Transverse colon (tissue), 4 donors: ENCODE measurements around the gene ITGA8. TPM values are rescaled to one million over a fixed set of nuclear protein-coding genes. Genes with fewer than 3 reads are reported as not detected.

Experiments
- DNase-seq: peaks from one replicate; pipeline ENCODE4 v3.0.0-alpha.2; 2019
- H3K27ac ChIP-seq, 4 donors: fragments of 200-600 bp; sonication (generic); 2 replicates each; pipeline ENCODE4 v1.5.1; 2016 to 2018; ENCODE audit warnings: inconsistent platforms in 4 of 4
- H3K27me3 ChIP-seq: fragments of 200-600 bp; sonication (generic); 2 replicates; pipeline ENCODE4 v1.5.1; 2017; ENCODE audit warnings: inconsistent platforms
- H3K36me3 ChIP-seq, 4 donors: fragments of 200-600 bp; sonication (generic); 2 replicates each; pipeline ENCODE4 v1.5.1; 2017 to 2019; ENCODE audit warnings: inconsistent platforms in 4 of 4
- H3K4me1 ChIP-seq, 4 donors: fragments of 200-600 bp; sonication (generic); 2 replicates each; pipeline ENCODE4 v1.5.1; 2017 to 2020; ENCODE audit warnings: inconsistent platforms in 4 of 4
- H3K4me3 ChIP-seq, 4 donors: fragments of 200-600 bp; sonication (generic); 1 replicate in 1 of 4; 2 replicates in 3 of 4; pipeline versions ENCODE4 v1.5.1 to v1.6.1; 2017 to 2019; ENCODE audit warnings: inconsistent platforms in 4 of 4
- H3K9me3 ChIP-seq, 2 donors: fragments of 200-600 bp; sonication (generic); 2 replicates each; pipeline ENCODE4 v1.5.1; 2017 to 2019; ENCODE audit warnings: inconsistent platforms in 2 of 2
- EP300 ChIP-seq: sonication (generic); formaldehyde crosslinking; IDR thresholded peaks from one replicate; pipeline ENCODE4 v1.6.1; 2017; ENCODE audit warnings: antibody characterized with exemption, low read depth
- POLR2A ChIP-seq: fragments of 450-650 bp; IDR thresholded peaks from one replicate; pipeline ENCODE4 v1.6.1; 2016; ENCODE audit warnings: antibody characterized with exemption, mild to moderate bottlenecking, moderate library complexity
- POLR2AphosphoS5 ChIP-seq, 3 donors: sonication (generic); formaldehyde crosslinking; IDR thresholded peaks; one replicate each; pipeline ENCODE4 v1.6.1; 2016; ENCODE audit warnings: antibody characterized with exemption in 3 of 3
- WGBS, 2 donors: methylation state at CpG; one replicate each; pipeline ENCODE4 v1.1.5; 2018; ENCODE audit warnings: low coverage in 1 of 2; 5-methylcytosine and 5-hydroxymethylcytosine counted together
- in situ Hi-C, 4 donors: fragments of 200-750 bp; cut with MboI; loops; one replicate each; pipeline versions ENCODE4 v1.15.0 to v1.15.1; 2017; ENCODE audit warnings: low sequenced_read_pairs in 3 of 4, low pct_ligation_motif_present in 1 of 4, low pct_unique_long_range_greater_than_20kb in 1 of 4
- intact Hi-C: fragments of 100-400 bp; cut with DNase I; formaldehyde crosslinking; loops from one replicate; pipeline ENCODE4 v1.15.1; 2023; ENCODE audit warnings: low total_unique reads
- total RNA-seq, 4 donors: library from RNA; depleted of rRNA; stranded (reverse); fragments of >200 nt; gene quantifications; one replicate each; pipeline ENCODE4 v1.1.0, GENCODE V29; 2016
- TF ChIP-seq, protein P1 (sequence below), 5 experiments: fragments of 200-600 bp in 3 of 5; fragments of 450-650 bp in 2 of 5; sonication (generic) in 3 of 5; IDR thresholded peaks; 1 replicate in 2 of 5; 2 replicates in 3 of 5; pipeline ENCODE4 v1.5.1; 2016 to 2017; ENCODE audit warnings: antibody characterized with exemption in 5 of 5, inconsistent platforms in 3 of 5, mild to moderate bottlenecking in 2 of 5, moderate library complexity in 1 of 5

ITGA8 gene
- total RNA-seq, 4 donors from 2014 or later = 1.4 to 4.9 (median 3.3) TPM; not detected in 1

- 89 to 96% methylated on average over 2 of the region's 2 CpGs for WGBS, 2 donors
- in situ Hi-C loops = no loop called here
- TF ChIP-seq POLR2AphosphoS5 (IDR thresholded peaks at IDR 0.05) (no peak), EP300 (no peak), POLR2A (no peak)
- TF ChIP-seq, protein P1, sequence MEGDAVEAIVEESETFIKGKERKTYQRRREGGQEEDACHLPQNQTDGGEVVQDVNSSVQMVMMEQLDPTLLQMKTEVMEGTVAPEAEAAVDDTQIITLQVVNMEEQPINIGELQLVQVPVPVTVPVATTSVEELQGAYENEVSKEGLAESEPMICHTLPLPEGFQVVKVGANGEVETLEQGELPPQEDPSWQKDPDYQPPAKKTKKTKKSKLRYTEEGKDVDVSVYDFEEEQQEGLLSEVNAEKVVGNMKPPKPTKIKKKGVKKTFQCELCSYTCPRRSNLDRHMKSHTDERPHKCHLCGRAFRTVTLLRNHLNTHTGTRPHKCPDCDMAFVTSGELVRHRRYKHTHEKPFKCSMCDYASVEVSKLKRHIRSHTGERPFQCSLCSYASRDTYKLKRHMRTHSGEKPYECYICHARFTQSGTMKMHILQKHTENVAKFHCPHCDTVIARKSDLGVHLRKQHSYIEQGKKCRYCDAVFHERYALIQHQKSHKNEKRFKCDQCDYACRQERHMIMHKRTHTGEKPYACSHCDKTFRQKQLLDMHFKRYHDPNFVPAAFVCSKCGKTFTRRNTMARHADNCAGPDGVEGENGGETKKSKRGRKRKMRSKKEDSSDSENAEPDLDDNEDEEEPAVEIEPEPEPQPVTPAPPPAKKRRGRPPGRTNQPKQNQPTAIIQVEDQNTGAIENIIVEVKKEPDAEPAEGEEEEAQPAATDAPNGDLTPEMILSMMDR (IDR thresholded peaks at IDR 0.05) = no peak
These were observed 10.6 kb upstream of the ITGA8 start for GRCh38 chr10:15730341-15730740.

GRCh38 chr10:15729890-15730289, 10.2 kb upstream of the ITGA8 start:
- intact Hi-C loops = no loop called here
- Histone ChIP-seq H3K4me1 (peaks cover 0 to 3% (median 0%) of the 10 kb centered on the region in 4 donors), H3K27ac (no peak overlapping the region), H3K9me3 (no peaks in the 10 kb centered on the region), H3K36me3 (no peaks in the 10 kb centered on the region), H3K27me3 (no peaks in the 10 kb centered on the region), H3K4me3 (no peak overlapping the region)
- no peak for DNase-seq
- in situ Hi-C loops = loop anchor here (10.0 kb wide), 3 partner anchors 95 to 295 kb away; no protein-coding TSS in a partner anchor
- TF ChIP-seq, protein P1 (IDR thresholded peaks at IDR 0.05) = no peak
- 91 to 94% methylated on average over 2 to 7 of the region's 7 CpGs for WGBS, 2 donors

More at GRCh38 chr10:15730341-15730740, 10.6 kb upstream of the ITGA8 start:
- Histone ChIP-seq H3K36me3 (no peaks in the 10 kb centered on the region), H3K27me3 (no peaks in the 10 kb centered on the region), H3K4me3 (no peak overlapping the region), H3K27ac (no peak overlapping the region), H3K4me1 (peaks cover 0 to 3% (median 0%) of the 10 kb centered on the region in 4 donors), H3K9me3 (no peaks in the 10 kb centered on the region)
- intact Hi-C loops = no loop called here
- no peak for DNase-seq

DNA sequence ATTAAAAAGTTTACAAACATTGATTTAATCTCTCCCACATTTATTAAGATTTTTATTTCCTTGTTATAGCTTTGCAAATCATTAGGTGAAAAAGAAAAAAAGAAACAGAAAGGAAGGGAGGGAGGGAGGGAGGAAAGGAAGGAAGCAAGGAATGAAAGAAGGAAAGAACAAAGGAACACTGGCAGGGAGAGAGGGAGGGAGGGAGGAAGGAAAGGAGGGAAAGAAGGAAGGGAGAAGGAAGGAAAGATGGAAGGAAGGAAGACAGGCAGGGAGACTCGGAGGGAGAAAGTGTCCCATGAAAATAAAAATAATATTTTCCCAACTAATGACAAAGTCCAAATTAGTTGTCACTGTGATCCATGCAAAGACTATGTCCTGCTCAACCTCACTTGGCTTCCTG, 6.3 kb upstream of the ITGA8 start:
- no peaks in the 10 kb centered on the region for H3K9me3 ChIP-seq
- peaks cover 6% of the 10 kb centered on the region for H3K27me3 ChIP-seq
- 60 to 75% methylated on average over 1 of the region's 1 CpG for WGBS, 2 donors
- no peak for DNase-seq
- no peak overlapping the region for H3K27ac ChIP-seq
- intact Hi-C loops (no loop called here), in situ Hi-C loops (loop anchor here (10.0 kb wide), 3 partner anchors 99 to 291 kb away; no protein-coding TSS in a partner anchor)
- TF ChIP-seq, protein P1 (IDR thresholded peaks at IDR 0.05) = no peak
- no peak for TF ChIP-seq EP300
- no peak for TF ChIP-seq POLR2AphosphoS5 (IDR thresholded peaks at IDR 0.05)
- TF ChIP-seq POLR2A = no peak
- no peaks in the 10 kb centered on the region for H3K36me3 ChIP-seq
- no peak overlapping the region for H3K4me3 ChIP-seq
- H3K4me1 ChIP-seq = peaks cover 0 to 3% (median 0%) of the 10 kb centered on the region in 4 donors

- intact Hi-C loops (no loop called here), in situ Hi-C loops (loop anchor here (10.0 kb wide), 3 partner anchors 99 to 291 kb away; no protein-coding TSS in a partner anchor)
- H3K4me1 ChIP-seq = peaks cover 0 to 3% (median 0%) of the 10 kb centered on the region in 4 donors
- peak; percentile 12 for DNase-seq
- no peaks in the 10 kb centered on the region for H3K36me3 ChIP-seq
- no peak overlapping the region for H3K4me3 ChIP-seq
- no peaks in the 10 kb centered on the region for H3K9me3 ChIP-seq
- peaks cover 10% of the 10 kb centered on the region for H3K27me3 ChIP-seq
- WGBS, 2 donors = 3% methylated on average over 2 of the region's 2 CpGs; no CpG with 5 or more reads in 1 of the 2 donors
- TF ChIP-seq, protein P1 (IDR thresholded peaks at IDR 0.05) = peak; percentile 21 to 43 (median 39)
- TF ChIP-seq EP300 = no peak
- no peak overlapping the region for H3K27ac ChIP-seq
These were observed 5.9 kb upstream of the ITGA8 start for GRCh38 chr10:15725603-15726002.
